GM18951 (cell line): Measurements from ENCODE around the gene RAD18.

Source experiments
- POLR2A ChIP-seq: IDR thresholded peaks from 4 replicates; pipeline ENCODE4 v1.6.1; 2011; ENCODE audit warnings: mild to moderate bottlenecking; ENCODE audit not compliant: insufficient read length, insufficient read depth; ENCODE audit errors: extremely low read depth
- in situ Hi-C: fragments of 300-500 bp; cut with MboI; formaldehyde crosslinking; loops from one replicate; pipeline ENCODE4 v1.12.0; 2022; ENCODE audit warnings: low sequenced_read_pairs, mixed read lengths, inconsistent platforms; ENCODE audit not compliant: unreplicated experiment

Gene RAD18

DNA sequence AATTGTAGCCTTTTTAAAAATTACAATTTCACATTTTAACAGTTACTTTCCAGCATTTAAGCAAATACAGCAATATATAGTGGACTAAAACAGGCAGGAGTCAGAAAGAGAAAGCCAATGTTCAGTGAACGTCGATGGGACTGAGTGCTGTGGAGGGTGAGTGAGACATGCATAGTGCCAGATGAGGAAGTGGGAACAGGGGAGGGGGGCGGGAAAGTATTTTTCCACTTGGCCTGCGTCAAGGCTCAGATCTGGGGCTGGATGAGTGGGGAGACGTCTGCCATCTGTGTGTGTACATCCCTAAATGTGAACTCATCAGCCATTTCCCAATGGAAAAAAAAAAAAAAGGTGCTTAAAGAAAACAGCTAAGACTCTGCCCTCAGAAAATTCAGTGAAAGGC, 19.2 kb upstream of the RAD18 start:
- no peak for TF ChIP-seq POLR2A
- in situ Hi-C loops = no loop called here

DNA sequence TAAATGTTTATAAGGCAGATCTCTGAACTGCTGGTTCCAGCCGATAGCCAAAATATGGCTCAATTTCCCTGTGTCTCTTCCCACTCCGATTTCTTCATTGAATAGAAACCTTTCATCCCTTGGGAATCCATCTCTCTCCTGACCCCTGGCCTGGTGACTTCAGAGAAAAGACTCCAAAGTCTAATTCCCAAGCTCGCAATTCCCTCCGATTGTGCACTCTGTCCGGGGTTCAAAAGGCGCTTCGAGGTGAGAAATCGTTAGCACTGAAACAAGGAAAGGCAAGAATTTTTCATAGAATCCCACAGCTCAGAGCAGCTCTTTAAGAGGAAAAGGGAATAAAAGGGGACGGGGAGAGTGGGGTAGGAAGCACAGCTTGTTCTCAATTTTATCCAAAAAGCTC, 18.4 kb upstream of the RAD18 start:
- no peak for TF ChIP-seq POLR2A
- in situ Hi-C loops = no loop called here

DNA sequence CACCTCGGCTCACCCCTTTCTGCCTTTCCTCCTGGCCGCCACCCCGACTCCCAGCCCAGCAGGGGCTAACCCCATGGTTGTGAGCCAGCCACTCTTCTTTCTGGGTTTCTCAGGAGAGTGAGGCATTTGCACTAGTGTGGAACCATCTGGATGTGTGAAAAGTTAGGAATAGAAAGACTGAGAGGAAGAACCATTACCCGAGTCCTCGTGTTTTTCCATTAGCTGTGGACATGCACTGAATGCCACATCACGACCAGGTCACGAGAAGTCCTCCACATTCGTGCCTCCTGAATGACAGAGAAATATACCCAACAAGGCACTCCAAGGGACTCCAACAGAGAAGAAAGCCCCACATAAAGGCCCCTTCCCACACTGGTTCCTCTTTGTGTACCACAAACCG, 18.0 kb upstream of the RAD18 start:
- no peak for TF ChIP-seq POLR2A
- in situ Hi-C loops = no loop called here

DNA sequence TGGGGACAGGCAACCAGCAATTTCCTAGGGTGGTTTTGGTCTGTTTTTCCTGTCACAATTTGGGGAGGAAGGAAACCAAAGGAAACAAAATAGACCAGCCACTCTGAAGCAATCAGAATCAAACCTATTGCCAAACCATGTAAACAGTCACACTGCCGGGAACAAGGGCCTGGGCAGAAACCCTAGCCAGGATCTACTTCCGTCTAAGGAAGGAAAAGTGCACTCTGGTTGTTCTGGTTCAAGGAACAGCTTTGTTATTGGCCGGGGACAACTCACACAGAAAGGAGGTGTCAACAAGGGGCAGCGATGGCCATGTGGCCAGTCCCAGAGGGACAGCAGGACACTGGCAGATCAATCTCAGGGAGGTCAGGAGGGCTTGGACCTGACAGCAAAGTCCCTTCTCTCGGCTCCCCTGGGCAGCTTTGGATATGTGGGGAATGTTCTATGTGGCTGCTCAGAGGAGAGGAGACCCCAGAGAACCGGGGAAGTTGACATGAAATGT, 17.5 kb upstream of the RAD18 start:
- in situ Hi-C loops = no loop called here
- no peak for TF ChIP-seq POLR2A

DNA sequence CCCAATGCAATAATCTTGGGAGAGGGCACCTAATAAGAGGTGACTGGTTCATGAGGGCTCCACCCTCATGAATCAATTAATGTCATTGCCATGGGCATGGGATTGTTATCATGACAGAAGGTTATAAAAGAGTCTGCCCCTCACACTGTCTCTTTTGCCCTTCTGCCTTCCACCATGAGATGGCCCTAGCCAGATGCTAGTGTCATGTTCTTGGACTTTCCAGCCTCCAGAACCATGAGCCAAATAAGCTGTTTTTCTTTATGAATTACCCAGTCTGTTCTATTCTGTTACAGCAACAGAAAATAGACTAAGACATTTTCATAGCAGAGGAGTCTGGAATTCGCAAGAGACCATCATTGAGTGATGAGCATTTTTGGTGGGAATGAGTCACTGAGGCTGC, 16.0 kb upstream of the RAD18 start:
- no peak for TF ChIP-seq POLR2A
- in situ Hi-C loops = loop anchor here (10.0 kb wide), 1 partner anchor 96 kb away; no protein-coding TSS in a partner anchor

DNA sequence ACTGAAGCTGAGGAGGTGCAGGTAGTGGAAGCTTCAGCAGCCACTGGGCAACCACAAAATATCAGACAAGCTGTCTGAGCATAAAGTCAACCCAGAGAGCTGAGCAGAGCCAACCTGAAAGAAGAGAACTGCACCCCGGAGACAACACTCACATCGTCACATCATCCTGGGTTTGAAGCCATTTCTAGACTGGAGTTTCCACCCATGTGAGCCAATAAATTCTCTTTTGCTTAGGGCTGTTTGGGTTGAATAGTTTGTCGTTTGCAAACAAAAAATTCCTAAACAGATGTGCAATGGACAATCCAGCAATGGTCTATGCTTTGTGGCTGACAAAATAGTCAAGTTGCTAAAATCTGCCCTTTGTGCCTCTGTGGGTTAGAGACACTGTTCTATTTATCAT, 15.3 kb upstream of the RAD18 start:
- in situ Hi-C loops = loop anchor here (10.0 kb wide), 1 partner anchor 96 kb away; no protein-coding TSS in a partner anchor
- TF ChIP-seq POLR2A = no peak

DNA sequence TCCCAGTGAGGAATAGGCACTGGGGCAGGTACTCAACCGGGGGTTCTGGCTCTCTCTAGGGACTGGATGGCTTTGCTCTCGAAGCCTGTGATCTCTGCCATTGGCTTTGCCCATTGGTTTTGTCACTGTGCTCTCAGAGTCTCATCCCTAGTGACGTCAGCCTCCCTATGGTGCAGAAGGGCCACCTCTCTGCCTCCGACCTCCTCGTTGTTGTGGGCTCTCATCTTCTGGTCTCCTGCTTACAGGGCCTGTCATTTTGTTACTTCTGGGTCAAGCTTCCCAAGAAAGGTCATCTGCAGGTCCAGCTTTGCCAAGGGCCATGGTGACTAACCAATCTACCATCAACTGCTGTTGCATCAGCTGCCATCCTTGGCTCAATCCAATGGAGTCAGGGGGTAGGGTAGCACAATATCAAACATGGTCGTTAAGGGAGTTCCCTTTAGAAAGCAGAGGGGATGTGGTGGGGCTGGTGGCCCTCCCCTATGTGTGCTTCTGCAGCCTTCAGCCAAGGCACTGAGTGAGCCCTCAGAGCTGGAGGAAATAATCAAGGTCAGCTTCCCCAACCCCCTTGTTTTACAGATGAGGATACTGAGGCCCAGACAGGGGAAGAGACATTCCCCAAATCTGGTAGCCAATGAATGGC, 13.4 kb upstream of the RAD18 start:
- in situ Hi-C loops = loop anchor here (10.0 kb wide), 1 partner anchor 98 kb away; no protein-coding TSS in a partner anchor
- no peak for TF ChIP-seq POLR2A

DNA sequence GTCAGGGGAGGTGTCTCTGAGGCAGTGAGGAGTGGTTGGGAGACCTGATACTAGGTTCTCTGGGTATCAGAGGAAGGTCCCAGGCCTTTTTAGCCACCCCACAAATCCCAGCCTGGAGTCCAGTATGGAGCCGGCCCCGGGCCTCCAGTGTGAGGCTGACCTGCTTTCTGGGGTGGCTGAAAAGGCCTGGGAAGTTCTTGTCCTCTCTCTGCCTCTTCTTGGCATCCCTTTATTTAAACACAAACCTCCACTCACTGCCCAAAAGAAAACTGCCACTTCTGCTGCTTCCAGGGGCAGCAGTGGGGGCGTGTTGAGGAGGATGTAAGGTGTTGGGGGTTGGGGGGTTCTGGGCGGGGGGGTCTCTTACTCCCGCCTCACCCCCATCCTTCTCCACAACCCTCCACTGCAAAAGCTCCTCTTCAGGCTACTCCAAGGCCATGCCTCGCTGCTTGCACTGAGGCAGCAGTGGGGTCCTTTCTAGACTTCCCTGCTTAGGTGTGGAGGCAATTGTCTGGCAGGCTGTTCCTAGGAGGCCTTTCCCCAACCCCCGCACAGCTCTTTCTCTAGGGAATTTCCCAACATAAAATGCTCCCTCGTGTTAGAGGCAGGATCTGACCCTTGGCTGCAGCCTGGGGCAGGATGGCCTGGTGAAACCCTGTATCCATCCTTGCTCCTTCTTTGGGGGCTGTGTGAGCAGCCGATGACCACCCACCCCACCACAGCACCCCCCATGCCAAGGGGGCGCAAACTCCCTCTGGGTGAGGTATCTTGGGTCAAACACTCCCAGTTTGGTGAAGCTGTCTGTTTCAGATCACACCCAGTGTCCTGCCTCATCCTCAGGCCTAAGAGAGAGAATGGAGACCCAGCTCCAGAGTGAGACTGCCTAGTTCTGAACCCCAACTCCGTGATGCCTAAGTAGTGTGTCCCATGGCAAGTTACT, 12.1 kb upstream of the RAD18 start:
- TF ChIP-seq POLR2A = no peak
- in situ Hi-C loops = loop anchor here (10.0 kb wide), 1 partner anchor 99 kb away; no protein-coding TSS in a partner anchor

DNA sequence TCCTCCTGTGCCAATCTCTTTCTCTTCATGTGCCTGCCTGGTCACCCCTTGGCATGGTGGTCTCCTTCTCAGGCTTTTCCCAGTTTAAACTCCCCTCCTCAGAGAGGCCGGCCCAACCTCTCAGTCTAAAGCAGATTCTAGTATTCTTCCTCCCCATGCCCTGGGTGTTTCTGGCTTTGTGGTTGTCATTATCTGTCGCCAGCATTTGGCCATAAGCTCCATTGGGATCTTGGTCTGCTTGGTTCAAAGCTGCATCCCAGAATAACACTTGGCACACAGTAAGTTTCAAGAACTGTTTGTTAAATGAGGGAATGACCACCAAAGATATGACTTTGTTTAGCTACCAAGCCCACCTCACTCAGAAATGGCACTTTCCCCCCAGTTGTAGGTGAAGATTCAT, 11.2 kb upstream of the RAD18 start:
- no peak for TF ChIP-seq POLR2A
- in situ Hi-C loops = loop anchor here (5.0 to 10.0 kb wide), 2 partner anchors 100 to 328 kb away; no protein-coding TSS in a partner anchor

DNA sequence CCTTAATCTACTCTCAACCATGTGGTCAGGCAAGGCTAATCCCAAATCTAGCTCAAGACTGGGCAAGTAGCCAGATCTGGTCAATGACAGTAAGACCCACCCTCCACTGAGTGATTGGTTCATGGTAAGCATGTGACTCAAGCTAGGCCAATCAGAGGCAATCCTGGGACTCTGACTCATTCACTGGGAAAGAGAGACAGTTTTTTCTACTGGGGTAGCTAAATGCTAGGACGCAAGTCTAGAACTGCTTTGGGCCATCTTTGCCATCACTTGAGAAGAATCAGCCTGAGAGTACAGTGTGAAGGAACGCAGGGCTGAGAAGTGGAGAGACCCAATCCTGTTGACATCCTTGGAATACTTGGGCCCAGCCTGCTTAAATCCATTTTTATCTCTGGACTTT, 9.4 kb upstream of the RAD18 start:
- in situ Hi-C loops = loop anchor here (5.0 to 10.0 kb wide), 2 partner anchors 102 to 330 kb away; no protein-coding TSS in a partner anchor
- TF ChIP-seq POLR2A = no peak

DNA sequence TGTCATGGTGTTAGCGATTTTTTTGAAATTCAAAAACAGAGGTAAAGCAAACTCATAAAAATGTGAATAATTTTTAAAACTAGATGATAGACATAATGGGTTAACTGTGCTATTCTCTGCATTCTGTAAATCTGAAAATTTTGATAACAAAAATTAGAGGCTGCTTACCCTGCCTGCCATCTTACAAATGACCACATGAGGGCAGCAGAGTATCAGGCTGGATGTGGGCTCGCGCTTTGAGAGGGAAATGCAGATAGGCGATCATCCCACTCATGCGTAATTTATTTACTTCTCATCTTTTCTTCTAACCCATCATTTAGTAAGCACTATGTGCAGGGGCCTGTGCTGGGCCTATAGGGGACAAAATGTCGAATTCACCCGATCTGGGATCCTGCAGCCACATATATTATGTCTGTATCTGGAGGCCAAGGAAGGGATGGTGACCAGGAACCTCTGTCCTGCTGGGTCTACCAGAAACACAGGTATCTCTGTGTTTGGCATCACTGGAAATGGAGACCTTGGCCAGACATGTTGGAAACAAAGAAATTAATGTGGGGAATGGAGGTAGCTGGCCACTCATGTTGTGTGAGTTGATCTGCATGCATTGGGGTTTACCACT, 7.8 kb upstream of the RAD18 start:
- no peak for TF ChIP-seq POLR2A
- in situ Hi-C loops = loop anchor here (5.0 to 10.0 kb wide), 2 partner anchors 104 to 331 kb away; no protein-coding TSS in a partner anchor

DNA sequence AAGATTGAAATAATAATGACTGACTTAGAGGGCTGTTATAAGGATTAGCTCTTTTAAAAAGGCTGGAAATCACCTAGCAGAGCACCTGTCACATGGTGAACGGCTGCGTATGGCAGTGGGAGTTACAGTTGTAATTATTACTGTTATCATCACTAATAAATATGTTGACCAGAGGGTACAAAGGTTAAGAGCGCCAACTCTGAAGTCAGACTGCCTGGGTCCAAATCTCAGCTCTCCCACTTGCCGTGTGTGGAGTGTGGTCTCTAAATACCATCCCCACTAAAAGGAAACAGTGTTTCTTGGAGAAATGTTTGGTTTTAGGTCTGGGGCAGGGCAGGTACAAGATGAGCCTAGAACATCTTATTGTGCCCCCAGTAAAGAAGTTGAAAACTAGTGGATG, 6.0 kb upstream of the RAD18 start:
- in situ Hi-C loops = no loop called here
- no peak for TF ChIP-seq POLR2A

DNA sequence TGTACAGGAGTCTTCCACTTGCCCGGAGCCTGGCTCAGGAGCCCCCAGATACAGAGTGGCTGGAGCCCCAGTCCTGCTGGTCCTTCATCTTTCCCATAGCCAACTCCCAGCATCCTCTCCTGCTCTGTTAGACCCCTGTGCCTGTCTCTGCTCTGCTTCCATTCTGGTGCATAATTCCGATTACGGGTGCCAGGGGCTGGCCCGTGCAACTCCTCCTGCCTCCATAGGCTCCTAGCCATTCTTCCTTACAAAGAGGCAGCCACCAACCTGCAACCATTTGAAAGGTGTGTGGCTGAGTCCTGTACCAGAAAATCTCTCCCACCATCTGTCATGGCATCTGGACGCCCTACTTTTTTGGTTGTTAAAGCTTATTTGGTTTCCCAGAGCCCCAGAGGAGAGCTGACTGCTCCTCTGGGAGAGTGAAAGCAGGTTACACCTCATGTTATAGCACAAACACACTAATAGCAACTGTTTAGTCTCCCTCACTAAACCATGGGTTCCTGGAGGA, 5.2 kb upstream of the RAD18 start:
- TF ChIP-seq POLR2A = no peak
- in situ Hi-C loops = no loop called here
